H1 (cell line): ENCODE measurements around the gene MEFV. TPM values are rescaled to one million over a fixed set of nuclear protein-coding genes. Genes with fewer than 3 reads are reported as not detected.

Experiments used
- CTCF ChIA-PET: fragments of 300-600 bp; sonication (Branson Sonifier 250); formaldehyde crosslinking; loops from one replicate; lab custom pipeline; 2021; ENCODE audit not compliant: partially characterized antibody; lab: Charles Lee
- POLR2A ChIA-PET: fragments of 300-600 bp; sonication (Branson Sonifier 250); formaldehyde crosslinking; loops from one replicate; lab custom pipeline; 2021; ENCODE audit warnings: inconsistent platforms; ENCODE audit not compliant: partially characterized antibody; lab: Charles Lee
- DNase-seq, 2 experiments: peaks; one replicate each; pipeline versions ENCODE4 v3.0.0 to v3.0.0-alpha.2; 2010 to 2022; ENCODE audit warnings: low spot score in 2 of 2, low read depth in 1 of 2, mixed read lengths in 1 of 2
- FAIRE-seq: peaks from 2 replicates; lab custom pipeline; 2011; peaks lifted over from hg19 to GRCh38; lab: Jason Lieb, UNC
- H2AFZ ChIP-seq: 2 replicates; pipeline ENCODE4 v1.8.1; 2012; ENCODE audit warnings: low read length, inconsistent platforms
- H2AK5ac ChIP-seq: 2 replicates; pipeline ENCODE4 v1.6.1; 2013; ENCODE audit warnings: low read depth, low read length
- H2BK120ac ChIP-seq: replicated peaks from 2 replicates; pipeline ENCODE3; 2013; ENCODE audit warnings: low read depth, low read length, inconsistent platforms
- H2BK12ac ChIP-seq: 2 replicates; pipeline ENCODE4 v1.6.1; 2013; ENCODE audit warnings: low read depth, low read length
- H2BK15ac ChIP-seq: 2 replicates; pipeline ENCODE4 v1.6.1; 2013; ENCODE audit warnings: low read length
- H2BK20ac ChIP-seq: 2 replicates; pipeline ENCODE4 v1.6.1; 2013; ENCODE audit warnings: low read length
- H2BK5ac ChIP-seq: 2 replicates; pipeline ENCODE4 v1.6.1; 2013; ENCODE audit warnings: low read depth, low read length
- H3K14ac ChIP-seq: 2 replicates; pipeline ENCODE4 v1.6.1; 2013; ENCODE audit warnings: inconsistent platforms; ENCODE audit not compliant: insufficient read length
- H3K18ac ChIP-seq: 2 replicates; pipeline ENCODE4 v1.6.1; 2013; ENCODE audit warnings: low read length; ENCODE audit errors: extremely low read depth
- H3K23ac ChIP-seq: 2 replicates; pipeline ENCODE4 v1.6.1; 2013; ENCODE audit warnings: inconsistent platforms; ENCODE audit not compliant: insufficient read length
- H3K23me2 ChIP-seq: 2 replicates; pipeline ENCODE4 v1.6.1; 2013; ENCODE audit warnings: low read depth, low read length
- H3K27ac ChIP-seq: 2 replicates; pipeline ENCODE4 v1.6.1; 2011; ENCODE audit warnings: low read depth, low read length, inconsistent platforms
- H3K27me3 ChIP-seq, 4 experiments: replicated peaks in 1 of 4; 1 replicate in 1 of 4; 2 replicates in 3 of 4; pipeline versions ENCODE4 v1.6.1 to v1.8.1; 2011 to 2013; ENCODE audit warnings: low read length in 3 of 4, mild to moderate bottlenecking in 3 of 4, inconsistent platforms in 2 of 4, mixed read lengths in 2 of 4, moderate library complexity in 1 of 4; ENCODE audit not compliant: control insufficient read depth in 3 of 4, insufficient read depth in 3 of 4; ENCODE audit errors: extremely low read depth in 1 of 4
- H3K36me3 ChIP-seq, 4 experiments: 2 replicates each; pipeline versions ENCODE4 v1.6.1 to v1.8.1; 2011 to 2013; ENCODE audit warnings: mild to moderate bottlenecking in 4 of 4, low read length in 3 of 4, moderate library complexity in 2 of 4, control low read depth in 1 of 4, inconsistent platforms in 1 of 4; ENCODE audit not compliant: insufficient read depth in 4 of 4, control insufficient read depth in 2 of 4
- H3K4ac ChIP-seq: replicated peaks from 2 replicates; pipeline ENCODE3; 2013; ENCODE audit warnings: low read length, low read depth, mixed read lengths, inconsistent platforms; ENCODE audit not compliant: insufficient read length
- H3K4me1 ChIP-seq, 4 experiments: replicated peaks in 1 of 4; 1 replicate in 1 of 4; 2 replicates in 3 of 4; pipeline versions ENCODE4 v1.6.1 to v1.8.1; 2011 to 2013; ENCODE audit warnings: low read length in 3 of 4, inconsistent platforms in 2 of 4, mixed read lengths in 1 of 4; ENCODE audit not compliant: insufficient read depth in 4 of 4, control insufficient read depth in 3 of 4
- H3K4me2 ChIP-seq, 2 experiments: 2 replicates each; pipeline versions ENCODE4 v1.6.1 to v1.8.1; 2011 to 2013; ENCODE audit warnings: low read depth in 2 of 2, low read length in 2 of 2, control low read depth in 1 of 2, inconsistent platforms in 1 of 2, mild to moderate bottlenecking in 1 of 2; ENCODE audit not compliant: insufficient read depth in 1 of 2
- H3K4me3 ChIP-seq, 4 experiments: fragments of 200-600, 300-600 bp in 1 of 4; sonication (generic), shearing (Covaris generic), sonication (Bioruptor Twin) in 1 of 4; 2 replicates each; pipeline versions ENCODE4 v1.5.1 to v1.8.1; 2011 to 2016; ENCODE audit warnings: low read length in 4 of 4, low read depth in 3 of 4, control low read depth in 2 of 4, inconsistent platforms in 2 of 4, mild to moderate bottlenecking in 2 of 4, mixed read lengths in 1 of 4, moderate library complexity in 1 of 4; ENCODE audit not compliant: insufficient read depth in 2 of 4; ENCODE audit errors: extremely low read depth in 1 of 4
- H3K56ac ChIP-seq: replicated peaks from 2 replicates; pipeline ENCODE3; 2013; ENCODE audit warnings: low read depth, mild to moderate bottlenecking, mixed read lengths, low read length, inconsistent platforms; ENCODE audit not compliant: insufficient read length
- H3K79me1 ChIP-seq: 2 replicates; pipeline ENCODE4 v1.6.1; 2013; ENCODE audit warnings: low read depth, low read length, control low read depth
- H3K79me2 ChIP-seq, 2 experiments: 2 replicates each; pipeline versions ENCODE4 v1.6.1 to v1.8.1; 2012 to 2013; ENCODE audit warnings: low read length in 2 of 2, mild to moderate bottlenecking in 2 of 2, inconsistent platforms in 1 of 2; ENCODE audit not compliant: insufficient read depth in 2 of 2, control insufficient read depth in 1 of 2
- H3K9ac ChIP-seq, 4 experiments: replicated peaks in 1 of 4; 1 replicate in 1 of 4; 2 replicates in 3 of 4; pipeline versions ENCODE4 v1.6.1 to v1.8.1; 2011 to 2013; ENCODE audit warnings: low read depth in 3 of 4, low read length in 3 of 4, control low read depth in 2 of 4, mild to moderate bottlenecking in 2 of 4, moderate library complexity in 2 of 4, inconsistent platforms in 1 of 4; ENCODE audit errors: extremely low read depth in 1 of 4
- H3K9me3 ChIP-seq, 2 experiments: 2 replicates each; pipeline versions ENCODE4 v1.6.1 to v1.8.1; 2012 to 2013; ENCODE audit warnings: mild to moderate bottlenecking in 2 of 2, moderate library complexity in 2 of 2, control low read depth in 1 of 2, inconsistent platforms in 1 of 2, low read depth in 1 of 2, low read length in 1 of 2, mixed read lengths in 1 of 2; ENCODE audit not compliant: insufficient read depth in 2 of 2
- H4K20me1 ChIP-seq, 2 experiments: replicated peaks in 1 of 2; 2 replicates each; pipeline versions ENCODE3 to v1.8.1; 2011 to 2013; ENCODE audit warnings: inconsistent platforms in 2 of 2, low read length in 2 of 2, mild to moderate bottlenecking in 1 of 2; ENCODE audit not compliant: insufficient read depth in 2 of 2, control insufficient read depth in 1 of 2
- H4K5ac ChIP-seq: 2 replicates; pipeline ENCODE4 v1.6.1; 2013; ENCODE audit warnings: low read length, low read depth, mixed read lengths, inconsistent platforms; ENCODE audit not compliant: insufficient read length
- H4K8ac ChIP-seq: 2 replicates; pipeline ENCODE4 v1.8.0; 2013; ENCODE audit warnings: mild to moderate bottlenecking, moderate library complexity, low read length, inconsistent platforms; ENCODE audit not compliant: insufficient read depth; ENCODE audit errors: extremely low read depth
- H4K91ac ChIP-seq: replicated peaks from 2 replicates; pipeline ENCODE3; 2013; ENCODE audit warnings: low read length, mixed read lengths, inconsistent platforms; ENCODE audit not compliant: insufficient read length
- ATF2 ChIP-seq: IDR thresholded peaks from 2 replicates; pipeline ENCODE4 v1.6.1; 2012; ENCODE audit warnings: low read length, inconsistent platforms
- CBX8 ChIP-seq: fragments of 300-800, 300-1000 bp; sonication (generic); IDR thresholded peaks from 2 replicates; pipeline ENCODE4 v1.7.1; 2016; ENCODE audit warnings: low read depth, low read length, borderline replicate concordance
- CEBPB ChIP-seq: IDR thresholded peaks from 2 replicates; pipeline ENCODE4 v1.6.1; 2012; ENCODE audit warnings: low read depth, low read length
- CHD1 ChIP-seq: IDR thresholded peaks from 2 replicates; pipeline ENCODE4 v1.6.1; 2012; ENCODE audit warnings: low read depth, low read length, improper control_type of control experiment
- CHD2 ChIP-seq: IDR thresholded peaks from 2 replicates; pipeline ENCODE4 v1.6.1; 2012; ENCODE audit warnings: low read length, improper control_type of control experiment
- CREB1 ChIP-seq: IDR thresholded peaks from 2 replicates; pipeline ENCODE4 v1.6.1; 2012; ENCODE audit warnings: inconsistent platforms
- CTBP2 ChIP-seq: IDR thresholded peaks from 2 replicates; pipeline ENCODE4 v1.7.0; 2011; ENCODE audit warnings: borderline replicate concordance, mild to moderate bottlenecking, moderate library complexity, mixed read lengths, low read length; ENCODE audit not compliant: insufficient read depth, insufficient read length
- GABPA ChIP-seq: IDR thresholded peaks from 2 replicates; pipeline ENCODE4 v1.6.1; 2011; ENCODE audit warnings: mild to moderate bottlenecking, low read length, moderate library complexity, borderline replicate concordance; ENCODE audit not compliant: insufficient read depth
- HDAC6 ChIP-seq: IDR thresholded peaks from one replicate; pipeline ENCODE4 v1.7.1; 2012; ENCODE audit warnings: low read depth, mild to moderate bottlenecking, inconsistent platforms, low read length, moderate library complexity
- JUN ChIP-seq: IDR thresholded peaks from 2 replicates; pipeline ENCODE4 v1.6.1; 2011; ENCODE audit warnings: low read depth, mild to moderate bottlenecking, improper control_type of control experiment, low read length
- KDM5A ChIP-seq: fragments of 200-600 bp; IDR thresholded peaks from 2 replicates; pipeline ENCODE4 v1.7.1; 2012; ENCODE audit warnings: mild to moderate bottlenecking, low read length, inconsistent platforms, mixed read lengths
- POLR2AphosphoS5 ChIP-seq: IDR thresholded peaks from 2 replicates; pipeline ENCODE4 v1.6.1; 2011; ENCODE audit warnings: low read depth, low read length
- SIRT6 ChIP-seq: IDR thresholded peaks from one replicate; pipeline ENCODE4 v1.7.1; 2012; ENCODE audit warnings: low read length, inconsistent platforms
- SUZ12 ChIP-seq: fragments of 200-600 bp; sonication (generic); IDR thresholded peaks from 2 replicates; pipeline ENCODE4 v1.6.1; 2012; ENCODE audit warnings: mild to moderate bottlenecking, inconsistent platforms, low read length, moderate library complexity, mixed read lengths
- WGBS, 2 experiments: shearing (Covaris generic) in 1 of 2; methylation state at CpG; one replicate each; pipeline versions ENCODE4 v1.1.6 to v1.1.7; 2013 to 2015; ENCODE audit warnings: low lambda C conversion rate in 2 of 2, mixed read lengths in 2 of 2, inconsistent platforms in 1 of 2, low coverage in 1 of 2, missing lambda C conversion rate in 1 of 2; ENCODE audit not compliant: insufficient replicate concordance in 2 of 2, insufficient coverage in 1 of 2, insufficient read length in 1 of 2; ENCODE audit errors: extremely low coverage in 1 of 2, missing lambda C conversion rate in 1 of 2; 5-methylcytosine and 5-hydroxymethylcytosine counted together
- polyA plus RNA-seq, 7 experiments: library from polyadenylated mRNA; depleted of rRNA in 3 of 7; stranded (reverse) in 5 of 7; unstranded in 2 of 7; fragments of >200 nt in 5 of 7; fragments of 200-250 nt in 2 of 7; gene quantifications; 1 replicate in 5 of 7; 2 replicates in 1 of 7; 4 replicates in 1 of 7; pipeline versions ENCODE4 v1.2.1 to v1.2.3, GENCODE V29; 2011 to 2013; ENCODE audit warnings: missing spikeins in 2 of 7, mixed read lengths in 2 of 7
- total RNA-seq: library from RNA; stranded (reverse); fragmentation: NEBNext Ultra II Directional; extraction: Animal tissue kit (Norgen Biotek cat#: 25700); gene quantifications from 2 replicates; pipeline ENCODE4 v1.2.1, GENCODE V29; 2021

Gene MEFV
- total and polyA plus RNA-seq, 2 of the 8 experiments (the other 6 are each of a cell fraction or from before 2014, with no cell fraction given): 0.03 TPM; not detected in 1

- no peak overlapping the region for H2BK120ac ChIP-seq
- H4K91ac ChIP-seq: no peak overlapping the region
- no peak overlapping the region for H4K5ac ChIP-seq
- no peaks in the 10 kb centered on the region for H3K79me2 ChIP-seq
- no peak overlapping the region for H3K4me2 ChIP-seq
- H3K56ac ChIP-seq: no peak overlapping the region
- no peak overlapping the region for H2BK15ac ChIP-seq
- H2BK12ac ChIP-seq: no peak overlapping the region
- H2BK5ac ChIP-seq: no peak overlapping the region
- H3K23me2 ChIP-seq: no peaks in the 10 kb centered on the region
- H4K8ac ChIP-seq: no peak overlapping the region
- H3K4me3 ChIP-seq: no peak overlapping the region
- H2AFZ ChIP-seq: no peak overlapping the region
- CTCF ChIA-PET: interaction anchor here (1.1 to 2.4 kb wide), 2 partner anchors 14 to 17 kb away, joined by 3 to 12 read pairs; no protein-coding TSS in a partner anchor
- FAIRE-seq (no peak), DNase-seq (no peak)
- no peak overlapping the region for H3K14ac ChIP-seq
- POLR2A ChIA-PET: interaction anchor here (0.6 to 0.9 kb wide), 2 partner anchors 12 to 328 kb away, joined by 3 to 5 read pairs; no protein-coding TSS in a partner anchor
- no peak overlapping the region for H3K9ac ChIP-seq
- no peak overlapping the region for H3K4ac ChIP-seq
- no peaks in the 10 kb centered on the region for H3K4me1 ChIP-seq
- H3K23ac ChIP-seq: no peak overlapping the region
- H3K27ac ChIP-seq: no peak overlapping the region
- no peak overlapping the region for H2AK5ac ChIP-seq
- no peak overlapping the region for H2BK20ac ChIP-seq
- no peaks in the 10 kb centered on the region for H3K27me3 ChIP-seq
- peaks cover 26 to 47% of the 10 kb centered on the region in 2 experiments for H3K9me3 ChIP-seq
- H3K36me3 ChIP-seq: no peaks in the 10 kb centered on the region
- no peaks in the 10 kb centered on the region for H4K20me1 ChIP-seq
- H3K79me1 ChIP-seq: no peaks in the 10 kb centered on the region
- 91% methylated on average over 4 of the region's 4 CpGs; no CpG with 5 or more reads in 1 of the 2 experiments for WGBS, 2 experiments
- no peak overlapping the region for H3K18ac ChIP-seq
- TF ChIP-seq CREB1 (no peak), GABPA (no peak), CEBPB (no peak), CBX8 (no peak), POLR2AphosphoS5 (no peak), HDAC6 (no peak), CTBP2 (no peak), CHD1 (no peak), SUZ12 (no peak), ATF2 (no peak), CHD2 (no peak), SIRT6 (no peak), KDM5A (no peak), JUN (no peak)
Measured at GRCh38 chr16:3252967-3253366, 3.5 kb downstream of the MEFV start.
